Activated T-helper 1 cell treated with Interleukin-2 at 50 U/mL for 16 hours (primary cell): Measurements from ENCODE around the gene GBP4.

Experiments
- DNase-seq: peaks from one replicate; pipeline ENCODE4 v3.0.0-alpha.2; 2020; ENCODE audit warnings: low read depth

The GBP4 gene

GRCh38 chr1:89170170-89171066 is 28.3 kb downstream of the GBP4 start:
- DNase-seq, result no peak

- DNase-seq, result no peak
Measured at GRCh38 chr1:89169166-89169565, 29.6 kb downstream of the GBP4 start.

- no peak for DNase-seq
Measured at GRCh38 chr1:89167590-89168230, 31.0 kb downstream of the GBP4 start.

GRCh38 chr1:89166705-89167104 is 32.0 kb downstream of the GBP4 start:
- DNase-seq, result no peak

- DNase-seq, result no peak
Measured at GRCh38 chr1:89165811-89166210, 32.9 kb downstream of the GBP4 start.

GRCh38 chr1:89151047-89151446 is 47.7 kb downstream of the GBP4 start:
- DNase-seq, result no peak

GRCh38 chr1:89149976-89150375 is 48.8 kb downstream of the GBP4 start:
- no peak for DNase-seq

- no peak for DNase-seq
Measured at GRCh38 chr1:89149229-89149628, 49.5 kb downstream of the GBP4 start.

GRCh38 chr1:89147678-89148658 is 50.8 kb downstream of the GBP4 start:
- DNase-seq, result no peak

- DNase-seq, result no peak
Measured at GRCh38 chr1:89146721-89147120, 52.0 kb downstream of the GBP4 start.

- DNase-seq, result no peak
Measured at GRCh38 chr1:89143484-89143883, 55.3 kb downstream of the GBP4 start.

- DNase-seq, result no peak
Measured at GRCh38 chr1:89142160-89142559, 56.6 kb downstream of the GBP4 start.

GRCh38 chr1:89133747-89134146 is 65.0 kb downstream of the GBP4 start:
- no peak for DNase-seq
